GM19240 (cell line): ENCODE data around the gene CHMP5.

Source experiments
- DNase-seq: peaks from one replicate; pipeline ENCODE4 v3.0.0; 2011; ENCODE audit warnings: low spot score; ENCODE audit not compliant: insufficient read length

The CHMP5 gene

GRCh38 chr9:33273266-33273971 lies 8.6 kb downstream of the CHMP5 start:
- DNase-seq, result no peak

DNA sequence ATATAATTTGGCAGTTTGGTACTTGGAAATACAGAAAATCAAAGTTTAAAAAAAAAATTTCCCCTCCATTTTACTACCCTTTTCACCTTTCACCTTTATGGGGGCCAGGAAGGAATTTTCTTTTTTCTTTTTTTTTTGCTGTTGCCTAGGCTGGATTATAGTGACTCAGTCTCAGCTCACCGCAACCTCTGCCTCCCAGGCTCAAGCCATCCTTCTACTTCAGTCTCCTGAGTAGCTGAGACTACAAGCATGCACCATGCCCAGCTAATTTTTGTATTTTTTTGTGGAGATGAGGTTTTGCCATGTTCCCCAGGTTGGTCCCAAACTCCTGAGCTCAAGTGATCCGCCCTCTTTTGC lies 9.1 kb downstream of the CHMP5 start:
- DNase-seq, result no peak

DNA sequence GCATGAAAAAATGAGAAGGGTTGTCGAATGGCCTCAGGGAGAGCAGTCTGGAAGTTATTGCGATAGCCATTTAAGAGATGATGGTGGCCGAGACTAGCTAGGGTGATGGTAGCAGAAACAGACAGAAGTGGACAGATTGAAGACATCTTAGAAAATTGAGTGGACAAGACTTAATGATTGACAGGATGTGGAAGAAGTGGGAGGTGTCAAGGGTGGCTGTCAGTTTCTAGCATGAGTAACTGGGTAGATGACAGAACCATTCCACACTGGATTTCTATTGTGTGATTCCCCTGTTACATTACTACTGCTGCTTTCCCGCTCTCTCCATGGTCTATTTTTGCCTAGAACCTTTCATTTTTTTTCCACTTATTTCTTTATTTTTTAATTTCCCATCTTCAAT lies 12.6 kb downstream of the CHMP5 start:
- no peak for DNase-seq

GRCh38 chr9:33285502-33285901 lies 20.7 kb downstream of the CHMP5 start:
- no peak for DNase-seq

DNA sequence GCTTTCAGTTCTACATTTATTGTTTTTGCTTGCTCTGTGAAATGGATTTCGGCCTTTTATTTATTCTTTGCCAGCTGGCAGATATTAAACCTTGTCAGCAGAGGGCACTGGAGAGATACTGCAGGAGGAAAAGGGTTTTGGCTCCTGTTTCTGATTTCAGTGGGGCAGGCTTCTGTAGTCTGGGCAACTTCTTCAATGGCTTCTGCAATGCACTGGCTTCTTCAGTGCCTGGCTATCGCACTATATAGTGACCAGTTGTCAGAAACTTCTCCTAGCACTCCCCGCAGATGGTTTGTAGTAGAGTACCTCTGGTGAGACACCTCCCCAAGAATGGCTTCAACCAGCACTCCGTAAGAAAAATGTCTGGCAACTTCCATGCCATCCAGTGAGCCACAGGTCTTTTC lies 22.2 kb downstream of the CHMP5 start:
- DNase-seq, result peak; percentile 35

GRCh38 chr9:33288235-33288634 lies 23.4 kb downstream of the CHMP5 start:
- no peak for DNase-seq

DNA sequence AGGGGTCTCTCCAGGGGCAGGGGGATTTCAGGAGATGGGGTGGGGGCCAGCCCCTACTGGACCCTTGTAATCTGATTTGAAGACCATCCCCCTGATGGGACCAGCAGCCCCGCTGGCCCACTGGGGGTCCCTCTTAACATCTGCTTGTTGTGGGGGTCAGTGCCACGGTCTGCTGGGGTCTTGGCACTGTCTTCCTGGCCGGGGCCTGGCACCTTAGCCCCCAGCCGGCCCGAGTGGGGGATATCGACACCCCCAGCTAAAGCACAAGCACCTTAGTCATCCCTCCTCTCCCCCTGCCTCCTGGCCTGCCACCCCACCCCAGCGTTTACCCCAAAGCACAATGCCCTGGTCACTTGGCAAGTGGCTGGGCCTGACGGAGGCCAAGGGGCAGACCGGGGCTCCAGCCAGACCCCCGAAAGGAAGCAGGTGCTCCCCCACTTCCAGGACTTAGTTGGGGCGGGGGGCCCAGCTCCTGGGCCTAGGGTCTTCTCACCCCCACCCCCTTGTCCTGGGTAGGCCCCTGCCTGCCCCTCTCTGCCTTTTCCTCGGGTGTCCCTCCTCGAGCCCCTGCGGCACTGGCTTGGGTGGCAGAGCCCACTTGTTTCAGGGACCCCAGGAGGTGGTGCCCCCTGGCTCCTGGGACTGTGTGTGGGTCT lies 24.1 kb downstream of the CHMP5 start:
- DNase-seq, result no peak

- no peak for DNase-seq
These were observed 24.6 kb downstream of the CHMP5 start for GRCh38 chr9:33289496-33289895.

GRCh38 chr9:33289936-33290246 lies 25.0 kb downstream of the CHMP5 start:
- no peak for DNase-seq

GRCh38 chr9:33290247-33291030 lies 25.6 kb downstream of the CHMP5 start, which contains the start of gene NFX1:
Gene NFX1, plus strand, starts transcription at chr9:33290516. Its CDS starts 57 bp downstream, at chr9:33290573.
- DNase-seq, result peak; percentile 49

DNA sequence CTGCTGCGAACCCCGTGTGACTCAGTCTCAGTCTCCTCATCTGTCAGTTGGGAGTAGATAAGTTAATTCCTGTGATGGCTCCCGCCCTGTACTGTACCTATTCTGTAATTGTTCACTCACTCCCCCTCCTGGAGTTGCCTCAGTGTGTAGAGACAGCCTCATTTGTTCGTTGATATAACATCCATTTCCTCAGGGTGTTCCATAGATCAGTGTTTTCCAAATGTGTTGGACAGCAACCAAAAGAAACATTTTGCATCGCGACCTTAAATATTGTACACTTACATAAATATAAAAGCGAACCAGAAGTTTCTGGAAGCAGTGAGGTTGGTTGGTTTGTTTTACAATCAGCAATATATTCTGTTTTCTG lies 26.2 kb downstream of the CHMP5 start:
- no peak for DNase-seq

- no peak for DNase-seq
These were observed 27.1 kb downstream of the CHMP5 start for GRCh38 chr9:33291901-33292300.

DNA sequence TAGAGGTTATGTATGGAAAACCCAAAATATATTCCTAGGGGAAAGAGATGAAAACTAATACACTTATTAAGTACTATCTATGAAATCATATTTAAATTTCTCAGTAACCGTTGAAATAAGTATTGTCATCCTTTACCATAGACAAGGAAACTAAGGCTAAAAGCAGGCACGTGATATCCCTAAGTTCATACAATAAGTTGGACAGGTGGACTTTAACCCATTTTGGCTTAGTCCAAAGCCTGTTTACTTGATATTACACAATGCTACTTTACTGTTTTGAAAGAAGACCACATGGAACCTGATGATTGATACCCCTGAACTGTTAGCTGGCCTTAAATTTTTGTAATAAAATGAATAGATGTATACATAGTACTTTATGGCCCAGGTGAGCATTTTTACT lies 28.9 kb downstream of the CHMP5 start:
- no peak for DNase-seq

GRCh38 chr9:33294670-33295432 lies 30.0 kb downstream of the CHMP5 start:
- no peak for DNase-seq

- DNase-seq, result peak; percentile 7
These were observed 30.7 kb downstream of the CHMP5 start for GRCh38 chr9:33295571-33295970.

DNA sequence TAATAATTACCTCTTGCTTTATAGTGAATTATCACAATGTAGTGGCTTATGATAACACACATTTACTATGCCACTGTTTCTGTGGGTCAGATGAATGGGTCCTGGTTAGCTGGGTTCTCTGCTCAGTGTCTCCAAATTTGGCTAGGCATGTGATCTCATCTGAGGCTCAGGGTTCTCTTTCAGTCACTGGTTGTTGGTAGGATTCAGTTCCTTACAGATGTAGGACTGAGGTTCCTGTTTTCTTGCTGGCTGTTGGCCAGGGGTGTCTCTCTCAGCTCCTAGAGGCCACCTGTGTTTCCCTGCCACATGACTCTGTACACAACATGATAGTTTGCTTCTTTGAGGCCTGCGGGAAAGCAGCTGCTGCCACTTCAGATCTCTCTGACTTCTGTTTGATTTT lies 32.6 kb downstream of the CHMP5 start:
- peak; percentile 14 for DNase-seq

DNA sequence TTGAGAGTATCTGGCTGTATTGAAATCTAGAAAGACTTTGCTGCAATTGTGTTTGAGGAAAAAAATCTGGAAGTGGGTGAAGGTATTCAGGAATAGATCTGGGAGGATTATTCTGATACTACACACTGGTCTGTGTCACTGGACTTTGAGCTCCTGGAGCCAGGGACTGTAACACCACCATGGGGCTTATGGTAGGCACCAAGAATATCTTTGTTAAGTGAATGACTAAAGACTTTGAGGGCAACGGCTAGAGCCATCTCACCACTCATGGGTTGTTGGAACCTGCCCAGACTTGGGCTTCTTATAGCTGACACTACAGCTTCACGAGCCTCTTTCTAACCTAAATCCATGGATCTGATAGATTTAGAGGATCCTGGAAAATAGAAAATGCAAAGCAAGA lies 35.7 kb downstream of the CHMP5 start:
- no peak for DNase-seq

- no peak for DNase-seq
These were observed 39.5 kb downstream of the CHMP5 start for GRCh38 chr9:33304362-33304761.

GRCh38 chr9:33306037-33306436 lies 41.2 kb downstream of the CHMP5 start:
- no peak for DNase-seq

- DNase-seq, result no peak
These were observed 42.2 kb downstream of the CHMP5 start for GRCh38 chr9:33307067-33307466.

- DNase-seq, result no peak
These were observed 45.1 kb downstream of the CHMP5 start for GRCh38 chr9:33309903-33310302.

- DNase-seq, result no peak
These were observed 45.9 kb downstream of the CHMP5 start for GRCh38 chr9:33310748-33311147.
